Esophagus muscularis mucosa (tissue), 4 donors: Measurements from ENCODE around the gene NUDT16L1. TPM values are rescaled to one million over a fixed set of nuclear protein-coding genes. Genes with fewer than 3 reads are reported as not detected.

Experiments used
- DNase-seq: peaks from one replicate; pipeline ENCODE4 v3.0.0-alpha.2; 2017; ENCODE audit errors: extremely low spot score
- H3K27ac ChIP-seq, 4 donors: fragments of 200-600 bp; sonication (generic); replicated peaks in 1 of 4; 1 replicate in 3 of 4; 2 replicates in 1 of 4; pipeline ENCODE4 v1.5.1; 2016 to 2019; ENCODE audit warnings: mild to moderate bottlenecking in 1 of 4
- H3K27me3 ChIP-seq, 4 donors: fragments of 200-600 bp; sonication (generic); one replicate each; pipeline versions ENCODE4 v1.5.1 to v1.6.0; 2016 to 2019
- H3K36me3 ChIP-seq, 4 donors: fragments of 200-600 bp; sonication (generic); one replicate each; pipeline ENCODE4 v1.5.1; 2016 to 2019
- H3K4me1 ChIP-seq, 4 donors: fragments of 200-600 bp; sonication (generic); one replicate each; pipeline ENCODE4 v1.5.1; 2016 to 2019
- H3K4me3 ChIP-seq, 4 donors: fragments of 200-600 bp; sonication (generic); 1 replicate in 2 of 4; 2 replicates in 2 of 4; pipeline ENCODE4 v1.5.1; 2016 to 2019; ENCODE audit warnings: mild to moderate bottlenecking in 4 of 4, moderate library complexity in 1 of 4
- H3K9me3 ChIP-seq, 4 donors: fragments of 200-600 bp; sonication (generic); 1 replicate in 3 of 4; 2 replicates in 1 of 4; pipeline ENCODE4 v1.5.1; 2016 to 2019
- CTCF ChIP-seq, 3 experiments: fragments of 200-600 bp in 2 of 3; fragments of 450-650 bp in 1 of 3; sonication (generic) in 2 of 3; IDR thresholded peaks; one replicate each; pipeline ENCODE4 v1.5.1; 2017 to 2019; ENCODE audit warnings: antibody characterized with exemption in 3 of 3, mild to moderate bottlenecking in 2 of 3, moderate library complexity in 1 of 3
- EP300 ChIP-seq: sonication (generic); formaldehyde crosslinking; IDR thresholded peaks from one replicate; pipeline ENCODE4 v1.6.1; 2017; ENCODE audit warnings: antibody characterized with exemption
- POLR2A ChIP-seq: fragments of 450-650 bp; IDR thresholded peaks from one replicate; pipeline ENCODE4 v1.6.1; 2017; ENCODE audit warnings: antibody characterized with exemption, moderate library complexity, mild to moderate bottlenecking, low read depth
- POLR2AphosphoS5 ChIP-seq, 2 donors: sonication (generic); formaldehyde crosslinking; IDR thresholded peaks; one replicate each; pipeline ENCODE4 v1.6.1; 2017; ENCODE audit warnings: antibody characterized with exemption in 2 of 2
- WGBS: methylation state at CpG from one replicate; pipeline ENCODE4 v1.1.5; 2018; 5-methylcytosine and 5-hydroxymethylcytosine counted together
- intact Hi-C: fragments of 100-400 bp; cut with DNase I; formaldehyde crosslinking; loops from one replicate; pipeline ENCODE4 v1.15.1; 2023
- total RNA-seq, 4 donors: library from RNA; depleted of rRNA; stranded (reverse); fragments of >200 nt; gene quantifications; one replicate each; pipeline versions ENCODE4 v1.1.0 to v1.2.1, GENCODE V29; 2016

The NUDT16L1 gene
- total RNA-seq, 4 donors from 2014 or later: 18.1 to 33.9 (median 24.6) TPM

- WGBS: 86% methylated on average over 7 of the region's 7 CpGs
- TF ChIP-seq CTCF (IDR thresholded peaks at IDR 0.05): no peak
- no peak for TF ChIP-seq POLR2A
- TF ChIP-seq EP300: no peak
- no peak for TF ChIP-seq POLR2AphosphoS5 (IDR thresholded peaks at IDR 0.05)
- intact Hi-C loops: no loop called here
- no peak for DNase-seq
- no peak overlapping the region for H3K4me3 ChIP-seq
- no peaks in the 10 kb centered on the region for H3K27me3 ChIP-seq
- H3K36me3 ChIP-seq: peaks cover 39 to 86% (median 71%) of the 10 kb centered on the region in 4 donors
- no peaks in the 10 kb centered on the region for H3K4me1 ChIP-seq
- no peaks in the 10 kb centered on the region for H3K9me3 ChIP-seq
- no peak overlapping the region for H3K27ac ChIP-seq
These were observed 13.5 kb downstream of the NUDT16L1 start for GRCh38 chr16:4706871-4707270.

GRCh38 chr16:4709481-4709880 lies 16.1 kb downstream of the NUDT16L1 start:
- Histone ChIP-seq H3K4me3 (no peak overlapping the region), H3K9me3 (no peaks in the 10 kb centered on the region), H3K36me3 (peaks cover 42 to 92% (median 77%) of the 10 kb centered on the region in 4 donors), H3K27ac (no peak overlapping the region), H3K4me1 (no peaks in the 10 kb centered on the region), H3K27me3 (no peaks in the 10 kb centered on the region)
- WGBS: 91% methylated on average over 4 of the region's 4 CpGs
- TF ChIP-seq CTCF (IDR thresholded peaks at IDR 0.05) (no peak), POLR2AphosphoS5 (IDR thresholded peaks at IDR 0.05) (no peak), EP300 (no peak), POLR2A (no peak)
- intact Hi-C loops: no loop called here
- DNase-seq: no peak

DNA sequence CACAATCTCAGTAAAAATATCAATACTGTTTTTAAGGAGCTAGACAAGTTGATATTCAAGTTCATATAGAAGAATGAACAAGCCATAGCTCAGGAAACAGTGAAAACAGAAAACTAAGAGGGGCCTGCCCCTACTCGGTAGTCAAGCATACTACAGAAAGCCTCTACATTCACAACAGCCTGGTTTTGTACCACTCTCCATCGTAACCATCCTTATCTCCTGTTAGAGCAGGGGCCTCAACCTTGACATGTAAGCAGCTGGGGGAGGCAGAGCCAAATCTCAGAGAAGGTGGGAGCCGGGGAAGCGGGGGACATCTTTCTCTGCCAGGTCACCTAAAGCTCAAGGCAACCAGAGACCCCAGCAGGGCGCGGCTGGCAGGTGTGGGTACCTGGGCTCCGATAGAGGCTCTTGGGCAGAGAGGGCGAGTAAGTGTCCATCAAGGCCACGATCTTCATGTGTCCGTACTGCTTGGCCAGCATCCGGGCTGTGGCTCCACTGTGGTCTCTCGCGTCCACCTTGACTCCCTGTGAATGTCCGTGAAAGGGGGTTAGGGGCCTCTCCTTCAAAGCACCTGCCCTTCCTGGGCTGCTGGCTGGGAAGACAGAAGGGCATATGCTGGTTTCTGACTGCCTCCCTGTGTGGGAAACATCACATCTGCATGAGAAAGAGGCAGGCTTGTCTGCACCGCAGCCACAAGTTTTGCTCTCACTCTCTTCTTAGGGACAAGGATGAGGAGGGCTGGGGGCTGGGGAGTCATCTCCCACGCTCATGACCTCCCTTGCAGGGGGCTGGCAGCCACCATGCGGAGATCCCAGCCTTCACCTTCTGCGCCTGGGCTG lies 20.5 kb downstream of the NUDT16L1 start:
- Histone ChIP-seq H3K4me1 (no peaks in the 10 kb centered on the region), H3K4me3 (no peak overlapping the region), H3K9me3 (no peaks in the 10 kb centered on the region), H3K36me3 (peaks cover 50 to 87% (median 76%) of the 10 kb centered on the region in 4 donors), H3K27ac (no peak overlapping the region), H3K27me3 (no peaks in the 10 kb centered on the region)
- 85% methylated on average over 16 of the region's 18 CpGs for WGBS
- intact Hi-C loops: no loop called here
- no peak for DNase-seq
- TF ChIP-seq CTCF (IDR thresholded peaks at IDR 0.05): no peak

DNA sequence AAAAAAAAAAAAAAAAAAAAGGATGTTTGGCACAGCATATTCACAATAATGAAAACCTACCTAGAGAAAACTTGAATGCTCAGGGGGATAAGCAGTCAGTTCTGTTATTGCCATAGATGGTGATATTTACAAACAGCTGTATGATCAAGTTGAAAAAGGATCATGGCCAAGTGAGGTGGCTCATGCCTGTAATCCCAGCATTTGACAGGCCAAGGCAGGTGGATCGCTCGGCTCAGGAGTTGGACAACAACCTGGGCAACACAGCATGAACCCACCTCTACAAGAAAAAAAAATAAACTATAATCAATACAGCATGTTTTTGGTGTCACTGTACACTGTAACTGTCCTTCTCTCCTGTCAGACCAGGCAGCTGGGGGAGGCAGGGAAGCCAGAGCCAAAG lies 21.6 kb downstream of the NUDT16L1 start:
- intact Hi-C loops: no loop called here
- Histone ChIP-seq H3K4me3 (no peak overlapping the region), H3K36me3 (peaks cover 40 to 88% (median 74%) of the 10 kb centered on the region in 4 donors), H3K9me3 (no peaks in the 10 kb centered on the region), H3K27ac (no peak overlapping the region), H3K4me1 (no peaks in the 10 kb centered on the region), H3K27me3 (no peaks in the 10 kb centered on the region)
- no peak for DNase-seq
- 82% methylated on average over 2 of the region's 2 CpGs for WGBS
- TF ChIP-seq EP300 (no peak), POLR2AphosphoS5 (IDR thresholded peaks at IDR 0.05) (no peak), CTCF (IDR thresholded peaks at IDR 0.05) (no peak), POLR2A (no peak)

DNA sequence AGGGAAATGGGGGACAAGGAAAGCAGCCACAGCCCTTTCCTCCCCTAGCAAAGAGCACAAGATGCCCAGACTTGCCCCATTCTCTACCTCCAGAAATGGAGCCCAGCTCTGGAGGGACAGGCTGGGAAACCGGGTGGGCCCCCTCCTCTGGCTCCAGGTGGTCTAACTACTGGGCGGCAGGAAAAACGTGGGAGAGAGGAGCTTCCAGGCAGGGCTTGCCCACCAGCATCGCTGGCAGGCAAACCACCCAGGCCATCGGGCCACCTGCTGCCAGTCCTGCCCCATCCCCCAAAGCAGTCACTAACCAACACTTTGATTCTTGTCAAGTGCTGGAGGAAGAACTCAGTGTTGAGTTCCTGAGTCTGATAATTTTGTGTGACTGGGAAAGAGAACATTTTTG lies 25.1 kb downstream of the NUDT16L1 start:
- Histone ChIP-seq H3K27me3 (no peaks in the 10 kb centered on the region), H3K27ac (no peak overlapping the region), H3K4me3 (no peak overlapping the region), H3K36me3 (peaks cover 30 to 87% (median 56%) of the 10 kb centered on the region in 4 donors), H3K4me1 (no peaks in the 10 kb centered on the region), H3K9me3 (no peaks in the 10 kb centered on the region)
- no peak for DNase-seq
- WGBS: 67% methylated on average over 5 of the region's 5 CpGs
- TF ChIP-seq POLR2AphosphoS5 (IDR thresholded peaks at IDR 0.05) (no peak), POLR2A (no peak), EP300 (no peak), CTCF (IDR thresholded peaks at IDR 0.05) (no peak)
- intact Hi-C loops: no loop called here
